ENCODE results near the gene BLOC1S2.

The BLOC1S2 gene

GRCh38 chr10:100286051-100287033 is at the start of gene BLOC1S2:
TSS of gene BLOC1S2 (minus strand) at chr10:100286680. CDS start at chr10:100286659, 21 bp downstream.
- TF ChIP-seq ZNF274 (IDR thresholded peaks at IDR 0.05; ENCODE audit: low read depth, low read length) (no peak), SUZ12 (IDR thresholded peaks at IDR 0.05; ENCODE audit: extremely low read depth, insufficient read depth, insufficient read length) (no peak), YY1 (IDR thresholded peaks at IDR 0.05; ENCODE audit: insufficient read depth, insufficient read length) (peak; percentile 58)
- peak; percentile 64 for DNase-seq (ENCODE audit: low read depth, low spot score)
- H3K36me3 ChIP-seq (ENCODE audit: insufficient read depth, insufficient read length, low read length), result peaks cover 24% of the 10 kb centered on the region
- peak within 1 kb of the TSS; percentile 83 for H3K9ac ChIP-seq (ENCODE audit: insufficient read length, low read depth)
- H3K4me3 ChIP-seq (ENCODE audit: insufficient read length, low read depth), result peak within 1 kb of the TSS; percentile 78
- peaks cover 10% of the 10 kb centered on the region for H3K27me3 ChIP-seq (ENCODE audit: insufficient read depth, insufficient read length)
- H3K9me3 ChIP-seq (ENCODE audit: insufficient read depth, low read length), result no peaks in the 10 kb centered on the region
- H3K4me1 ChIP-seq (ENCODE audit: insufficient read depth, insufficient read length), result no peaks in the 10 kb centered on the region

DNA sequence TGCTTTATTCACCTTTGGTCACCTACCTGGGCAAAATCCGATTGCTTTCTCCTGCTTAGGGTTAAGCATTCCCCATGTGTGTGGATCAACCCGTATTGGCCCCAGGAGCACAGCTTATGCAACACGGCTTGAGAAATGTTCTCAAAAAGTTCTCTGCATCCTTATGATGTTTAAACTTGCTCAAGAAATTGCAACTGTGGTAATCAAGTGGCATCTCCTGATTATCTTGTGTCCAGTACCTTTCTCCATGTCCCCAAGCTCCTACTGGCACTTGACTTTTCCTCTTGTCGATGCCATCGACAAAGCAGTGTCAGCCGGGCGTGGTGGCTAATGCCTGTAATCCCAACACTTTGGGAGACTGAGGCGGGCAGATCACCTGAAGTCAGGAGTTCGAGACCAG is 48.3 kb upstream of the BLOC1S2 start:
- Histone ChIP-seq H3K36me3 (ENCODE audit: insufficient read depth, insufficient read length, low read length) (no peaks in the 10 kb centered on the region), H3K27me3 (ENCODE audit: insufficient read depth, insufficient read length) (no peaks in the 10 kb centered on the region), H3K4me1 (ENCODE audit: insufficient read depth, insufficient read length) (no peaks in the 10 kb centered on the region), H3K4me3 (ENCODE audit: insufficient read length, low read depth) (no peak overlapping the region), H3K9ac (ENCODE audit: insufficient read length, low read depth) (no peak overlapping the region), H3K9me3 (ENCODE audit: insufficient read depth, low read length) (no peaks in the 10 kb centered on the region)
- TF ChIP-seq SUZ12 (IDR thresholded peaks at IDR 0.05; ENCODE audit: extremely low read depth, insufficient read depth, insufficient read length), result no peak
- no peak for DNase-seq (ENCODE audit: low read depth, low spot score)

- Histone ChIP-seq H3K27me3 (ENCODE audit: insufficient read depth, insufficient read length) (no peaks in the 10 kb centered on the region), H3K36me3 (ENCODE audit: insufficient read depth, insufficient read length, low read length) (no peaks in the 10 kb centered on the region), H3K4me1 (ENCODE audit: insufficient read depth, insufficient read length) (no peaks in the 10 kb centered on the region), H3K9ac (ENCODE audit: insufficient read length, low read depth) (no peak overlapping the region), H3K9me3 (ENCODE audit: insufficient read depth, low read length) (no peaks in the 10 kb centered on the region), H3K4me3 (ENCODE audit: insufficient read length, low read depth) (no peak overlapping the region)
- no peak for DNase-seq (ENCODE audit: low read depth, low spot score)
- TF ChIP-seq YY1 (IDR thresholded peaks at IDR 0.05; ENCODE audit: insufficient read depth, insufficient read length) (no peak), SUZ12 (IDR thresholded peaks at IDR 0.05; ENCODE audit: extremely low read depth, insufficient read depth, insufficient read length) (no peak), ZNF274 (IDR thresholded peaks at IDR 0.05; ENCODE audit: low read depth, low read length) (no peak)
These were observed 47.4 kb upstream of the BLOC1S2 start for GRCh38 chr10:100333661-100334440.

GRCh38 chr10:100333106-100333505 is 46.6 kb upstream of the BLOC1S2 start:
- DNase-seq (ENCODE audit: low read depth, low spot score), result no peak
- H3K9me3 ChIP-seq (ENCODE audit: insufficient read depth, low read length), result no peaks in the 10 kb centered on the region
- H3K9ac ChIP-seq (ENCODE audit: insufficient read length, low read depth), result no peak overlapping the region
- no peaks in the 10 kb centered on the region for H3K4me1 ChIP-seq (ENCODE audit: insufficient read depth, insufficient read length)
- no peaks in the 10 kb centered on the region for H3K27me3 ChIP-seq (ENCODE audit: insufficient read depth, insufficient read length)
- H3K36me3 ChIP-seq (ENCODE audit: insufficient read depth, insufficient read length, low read length), result no peaks in the 10 kb centered on the region
- no peak overlapping the region for H3K4me3 ChIP-seq (ENCODE audit: insufficient read length, low read depth)
- no peak for TF ChIP-seq ZNF274 (IDR thresholded peaks at IDR 0.05; ENCODE audit: low read depth, low read length)
- TF ChIP-seq YY1 (IDR thresholded peaks at IDR 0.05; ENCODE audit: insufficient read depth, insufficient read length), result no peak
- no peak for TF ChIP-seq SUZ12 (IDR thresholded peaks at IDR 0.05; ENCODE audit: extremely low read depth, insufficient read depth, insufficient read length)

GRCh38 chr10:100330079-100330478 is 43.6 kb upstream of the BLOC1S2 start, which contains the start of gene PKD2L1:
TSS of gene PKD2L1 (minus strand) at chr10:100330228. CDS start at chr10:100330103, 125 bp downstream.
- no peaks in the 10 kb centered on the region for H3K36me3 ChIP-seq (ENCODE audit: insufficient read depth, insufficient read length, low read length)
- no peak for DNase-seq (ENCODE audit: low read depth, low spot score)
- TF ChIP-seq YY1 (IDR thresholded peaks at IDR 0.05; ENCODE audit: insufficient read depth, insufficient read length), result no peak
- no peak for TF ChIP-seq ZNF274 (IDR thresholded peaks at IDR 0.05; ENCODE audit: low read depth, low read length)
- no peak within 1 kb of the TSS for H3K4me3 ChIP-seq (ENCODE audit: insufficient read length, low read depth)
- H3K4me1 ChIP-seq (ENCODE audit: insufficient read depth, insufficient read length), result no peaks in the 10 kb centered on the region
- H3K9ac ChIP-seq (ENCODE audit: insufficient read length, low read depth), result no peak within 1 kb of the TSS
- no peaks in the 10 kb centered on the region for H3K9me3 ChIP-seq (ENCODE audit: insufficient read depth, low read length)
- H3K27me3 ChIP-seq (ENCODE audit: insufficient read depth, insufficient read length), result no peaks in the 10 kb centered on the region

DNA sequence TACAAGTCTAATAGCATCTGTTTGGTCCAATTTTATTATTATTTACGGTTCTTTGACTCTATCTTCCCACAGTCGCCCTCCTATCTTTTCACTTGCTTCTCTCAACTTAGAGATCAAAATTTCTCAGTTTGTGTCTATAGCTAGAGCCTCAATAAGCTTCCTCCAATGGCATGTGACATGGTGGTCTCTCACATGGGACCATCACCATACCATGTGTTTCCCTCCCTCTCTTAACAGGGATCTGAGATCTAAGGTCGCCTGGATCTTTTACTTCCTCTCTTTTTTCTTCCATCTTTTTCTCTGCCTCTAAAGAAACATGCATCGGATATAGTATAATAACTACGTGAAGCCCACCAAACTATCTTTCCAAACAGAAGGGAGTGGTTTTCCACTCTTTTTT is 41.7 kb upstream of the BLOC1S2 start:
- TF ChIP-seq ZNF274 (IDR thresholded peaks at IDR 0.05; ENCODE audit: low read depth, low read length) (no peak), SUZ12 (IDR thresholded peaks at IDR 0.05; ENCODE audit: extremely low read depth, insufficient read depth, insufficient read length) (no peak), YY1 (IDR thresholded peaks at IDR 0.05; ENCODE audit: insufficient read depth, insufficient read length) (no peak)
- no peak for DNase-seq (ENCODE audit: low read depth, low spot score)

DNA sequence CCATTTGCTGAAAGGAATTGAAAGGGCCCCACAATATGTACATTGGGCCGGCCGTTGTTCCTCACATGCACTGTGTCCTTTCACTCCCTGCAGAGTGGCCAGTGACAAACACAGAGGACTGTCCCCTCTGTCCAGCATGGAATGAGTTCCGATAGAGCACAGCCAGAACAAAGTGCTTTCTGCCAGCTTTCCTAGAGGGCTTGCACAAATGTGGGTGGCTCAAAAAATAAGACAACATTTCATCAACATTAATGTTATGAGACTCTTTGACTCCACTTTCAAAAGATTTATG is 41.2 kb upstream of the BLOC1S2 start:
- TF ChIP-seq SUZ12 (IDR thresholded peaks at IDR 0.05; ENCODE audit: extremely low read depth, insufficient read depth, insufficient read length), result no peak
- no peak for TF ChIP-seq ZNF274 (IDR thresholded peaks at IDR 0.05; ENCODE audit: low read depth, low read length)
- no peak for TF ChIP-seq YY1 (IDR thresholded peaks at IDR 0.05; ENCODE audit: insufficient read depth, insufficient read length)
- Histone ChIP-seq H3K9me3 (ENCODE audit: insufficient read depth, low read length) (no peaks in the 10 kb centered on the region), H3K9ac (ENCODE audit: insufficient read length, low read depth) (no peak overlapping the region), H3K4me3 (ENCODE audit: insufficient read length, low read depth) (no peak overlapping the region), H3K4me1 (ENCODE audit: insufficient read depth, insufficient read length) (no peaks in the 10 kb centered on the region), H3K27me3 (ENCODE audit: insufficient read depth, insufficient read length) (no peaks in the 10 kb centered on the region), H3K36me3 (ENCODE audit: insufficient read depth, insufficient read length, low read length) (no peaks in the 10 kb centered on the region)
- DNase-seq (ENCODE audit: low read depth, low spot score), result no peak

More for the DNA sequence above, 41.7 kb upstream of the BLOC1S2 start:
- H3K36me3 ChIP-seq (ENCODE audit: insufficient read depth, insufficient read length, low read length), result no peaks in the 10 kb centered on the region
- H3K4me1 ChIP-seq (ENCODE audit: insufficient read depth, insufficient read length), result no peaks in the 10 kb centered on the region
- H3K9ac ChIP-seq (ENCODE audit: insufficient read length, low read depth), result no peak overlapping the region
- no peaks in the 10 kb centered on the region for H3K9me3 ChIP-seq (ENCODE audit: insufficient read depth, low read length)
- H3K27me3 ChIP-seq (ENCODE audit: insufficient read depth, insufficient read length), result no peaks in the 10 kb centered on the region
- no peak overlapping the region for H3K4me3 ChIP-seq (ENCODE audit: insufficient read length, low read depth)

Data from NT2/D1 (cell line).